Kidney epithelial cell (primary cell): Measurements from ENCODE around the gene HABP2. TPM values are rescaled to one million over a fixed set of nuclear protein-coding genes. Genes with fewer than 3 reads are reported as not detected.

Experiments used
- DNase-seq: peaks from one replicate; pipeline ENCODE4 v3.0.0-alpha.2; 2010; ENCODE audit warnings: low read depth
- H3K27me3 ChIP-seq: 2 replicates; pipeline ENCODE4 v1.6.0; 2011; ENCODE audit warnings: low read length; ENCODE audit not compliant: control insufficient read depth, insufficient read depth
- H3K36me3 ChIP-seq: 2 replicates; pipeline ENCODE4 v1.5.1; 2011; ENCODE audit warnings: low read length; ENCODE audit not compliant: control insufficient read depth, insufficient read depth
- H3K4me3 ChIP-seq: 2 replicates; pipeline ENCODE4 v1.5.1; 2011; ENCODE audit warnings: low read depth, mild to moderate bottlenecking, control low read depth, low read length
- CTCF ChIP-seq: IDR thresholded peaks from 2 replicates; pipeline ENCODE4 v1.5.1; 2011; ENCODE audit warnings: mild to moderate bottlenecking, moderate library complexity, low read length, control low read depth, inconsistent platforms; ENCODE audit not compliant: insufficient read depth, poor library complexity, severe bottlenecking
- total RNA-seq: library from RNA; depleted of rRNA; stranded (reverse); fragments of >200 nt; gene quantifications from 2 replicates; pipeline ENCODE4 v1.2.3, GENCODE V29; 2015

The HABP2 gene
- total RNA-seq, 1 donor from 2014 or later: 0.08 TPM

GRCh38 chr10:113560071-113560470 is 7.2 kb downstream of the HABP2 start:
- Histone ChIP-seq H3K36me3 (no peaks in the 10 kb centered on the region), H3K27me3 (peaks cover 4% of the 10 kb centered on the region), H3K4me3 (no peak overlapping the region)
- TF ChIP-seq CTCF: no peak
- DNase-seq: no peak

GRCh38 chr10:113561214-113561613 is 8.4 kb downstream of the HABP2 start:
- no peak for TF ChIP-seq CTCF
- DNase-seq: no peak
- Histone ChIP-seq H3K36me3 (no peaks in the 10 kb centered on the region), H3K27me3 (peaks cover 4% of the 10 kb centered on the region), H3K4me3 (no peak overlapping the region)

- DNase-seq: no peak
- TF ChIP-seq CTCF: no peak
- no peak overlapping the region for H3K4me3 ChIP-seq
- H3K27me3 ChIP-seq: peaks cover 4% of the 10 kb centered on the region
- H3K36me3 ChIP-seq: no peaks in the 10 kb centered on the region
Measured at GRCh38 chr10:113562069-113562468, 9.2 kb downstream of the HABP2 start.

GRCh38 chr10:113562704-113563103 is 9.9 kb downstream of the HABP2 start:
- TF ChIP-seq CTCF: no peak
- DNase-seq: no peak
- Histone ChIP-seq H3K36me3 (no peaks in the 10 kb centered on the region), H3K4me3 (no peak overlapping the region), H3K27me3 (peaks cover 4% of the 10 kb centered on the region)

- peak; percentile 99 for TF ChIP-seq CTCF
- no peak for DNase-seq
- no peaks in the 10 kb centered on the region for H3K36me3 ChIP-seq
Measured at GRCh38 chr10:113563306-113564088, 10.6 kb downstream of the HABP2 start.

GRCh38 chr10:113565364-113565763 is 12.5 kb downstream of the HABP2 start:
- H3K36me3 ChIP-seq: no peaks in the 10 kb centered on the region
- peaks cover 2% of the 10 kb centered on the region for H3K27me3 ChIP-seq
- no peak for DNase-seq
- no peak for TF ChIP-seq CTCF
- no peak overlapping the region for H3K4me3 ChIP-seq

More at GRCh38 chr10:113563306-113564088, 10.6 kb downstream of the HABP2 start:
- H3K4me3 ChIP-seq: peak overlapping the region; percentile 29
- peaks cover 4% of the 10 kb centered on the region for H3K27me3 ChIP-seq
